HG02642 (cell line): Measurements from ENCODE around the gene NEK1.
A peak's percentile ranks its signal among the peaks of the same experiment; 100 is the strongest.
"Not testable (repeated sequence)": the region's sequence is repeated elsewhere in the genome, so short reads cannot be mapped to it uniquely, and the experiment has no call there.

Experiments used
- ATAC-seq: cut with Tn5 transposase; IDR thresholded peaks from one replicate; pipeline ENCODE4 v1.9.1; 2021; ENCODE audit warnings: mild to moderate bottlenecking; ENCODE audit not compliant: unreplicated experiment, poor library complexity

Gene NEK1

GRCh38 chr4:169604131-169604900, 8.1 kb downstream of the NEK1 start:
- ATAC-seq = peak; percentile 75

- ATAC-seq = no peak
Observed at GRCh38 chr4:169603312-169603711, 9.1 kb downstream of the NEK1 start.

GRCh38 chr4:169601016-169601771, 11.2 kb downstream of the NEK1 start:
- no peak for ATAC-seq

- ATAC-seq = no peak
Observed at GRCh38 chr4:169594560-169595195, 17.7 kb downstream of the NEK1 start.

GRCh38 chr4:169593050-169593560, 19.3 kb downstream of the NEK1 start:
- ATAC-seq = no peak

GRCh38 chr4:169583563-169583962, 28.8 kb downstream of the NEK1 start:
- ATAC-seq = no peak

GRCh38 chr4:169582706-169583105, 29.7 kb downstream of the NEK1 start:
- ATAC-seq = peak; percentile 12

GRCh38 chr4:169582203-169582602, 30.2 kb downstream of the NEK1 start:
- ATAC-seq = peak; percentile 86

GRCh38 chr4:169573889-169574288, 38.5 kb downstream of the NEK1 start:
- ATAC-seq = no peak

- ATAC-seq = no peak
Observed at GRCh38 chr4:169571435-169571834, 40.9 kb downstream of the NEK1 start.

GRCh38 chr4:169571012-169571411, 41.4 kb downstream of the NEK1 start:
- ATAC-seq = not testable (repeated sequence)

- not testable (repeated sequence) for ATAC-seq
Observed at GRCh38 chr4:169570266-169570665, 42.1 kb downstream of the NEK1 start.

GRCh38 chr4:169569188-169569587, 43.2 kb downstream of the NEK1 start:
- not testable (repeated sequence) for ATAC-seq

GRCh38 chr4:169567916-169568315, 44.5 kb downstream of the NEK1 start:
- ATAC-seq = no peak

GRCh38 chr4:169566021-169566818, 46.2 kb downstream of the NEK1 start:
- ATAC-seq = peak; percentile 78

GRCh38 chr4:169565606-169566005, 46.8 kb downstream of the NEK1 start:
- ATAC-seq = no peak

- no peak for ATAC-seq
Observed at GRCh38 chr4:169557061-169557636, 55.2 kb downstream of the NEK1 start.

- ATAC-seq = not testable (repeated sequence)
Observed at GRCh38 chr4:169546548-169546947, 65.8 kb downstream of the NEK1 start.

- no peak for ATAC-seq
Observed at GRCh38 chr4:169540774-169541173, 71.6 kb downstream of the NEK1 start.

GRCh38 chr4:169530048-169530447, 82.3 kb downstream of the NEK1 start:
- ATAC-seq = no peak
